Fibroblast of pulmonary artery (primary cell): ENCODE results near the gene CREB3L1.
A peak's percentile ranks its signal among the peaks of the same experiment; 100 is the strongest.

ENCODE experiments used
- DNase-seq: peaks from one replicate; pipeline ENCODE4 v3.0.0-alpha.2; 2010; ENCODE audit warnings: low read depth
- H3K4me3 ChIP-seq: replicated peaks from 2 replicates; pipeline ENCODE4 v1.5.1; 2011; ENCODE audit warnings: low read depth, mild to moderate bottlenecking, control low read depth, low read length, moderate library complexity
- TF ChIP-seq, protein P1 (sequence below): IDR thresholded peaks from 2 replicates; pipeline ENCODE4 v1.5.1; 2011; ENCODE audit warnings: mild to moderate bottlenecking, control low read depth, low read length, inconsistent platforms; ENCODE audit errors: missing control alignments

Gene CREB3L1

DNA sequence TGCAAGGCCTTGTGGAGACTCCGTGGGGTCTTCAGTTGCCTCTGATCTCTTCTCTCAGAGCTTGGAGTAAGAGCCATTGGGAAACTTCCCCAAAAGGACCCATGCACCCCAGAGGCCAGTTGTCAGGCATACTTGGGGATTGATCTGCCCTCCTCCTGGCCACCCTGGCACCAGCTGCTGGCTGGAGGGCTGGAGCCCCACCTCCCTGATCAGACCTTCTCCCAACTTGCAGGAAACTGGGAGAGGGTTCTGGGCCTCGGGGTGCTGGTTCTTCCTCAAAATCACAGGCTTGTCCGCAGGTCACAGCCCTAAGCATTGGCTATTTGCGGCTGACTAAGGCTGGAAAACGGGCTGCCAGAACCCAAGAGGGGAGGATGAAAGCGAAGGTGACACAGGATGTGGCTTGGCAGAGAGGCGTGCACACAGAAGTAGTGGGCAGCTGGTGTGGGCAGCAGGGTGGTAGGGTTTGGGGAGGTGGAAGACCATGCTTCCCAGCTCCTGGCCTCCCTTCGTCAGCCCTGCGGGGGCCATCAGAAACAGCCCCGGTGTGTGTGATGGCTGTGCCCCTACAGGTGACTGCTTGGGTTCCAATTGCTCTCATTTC lies 68.5 kb downstream of the CREB3L1 start:
- no peak for DNase-seq
- H3K4me3 ChIP-seq = no peak overlapping the region
- TF ChIP-seq, protein P1, sequence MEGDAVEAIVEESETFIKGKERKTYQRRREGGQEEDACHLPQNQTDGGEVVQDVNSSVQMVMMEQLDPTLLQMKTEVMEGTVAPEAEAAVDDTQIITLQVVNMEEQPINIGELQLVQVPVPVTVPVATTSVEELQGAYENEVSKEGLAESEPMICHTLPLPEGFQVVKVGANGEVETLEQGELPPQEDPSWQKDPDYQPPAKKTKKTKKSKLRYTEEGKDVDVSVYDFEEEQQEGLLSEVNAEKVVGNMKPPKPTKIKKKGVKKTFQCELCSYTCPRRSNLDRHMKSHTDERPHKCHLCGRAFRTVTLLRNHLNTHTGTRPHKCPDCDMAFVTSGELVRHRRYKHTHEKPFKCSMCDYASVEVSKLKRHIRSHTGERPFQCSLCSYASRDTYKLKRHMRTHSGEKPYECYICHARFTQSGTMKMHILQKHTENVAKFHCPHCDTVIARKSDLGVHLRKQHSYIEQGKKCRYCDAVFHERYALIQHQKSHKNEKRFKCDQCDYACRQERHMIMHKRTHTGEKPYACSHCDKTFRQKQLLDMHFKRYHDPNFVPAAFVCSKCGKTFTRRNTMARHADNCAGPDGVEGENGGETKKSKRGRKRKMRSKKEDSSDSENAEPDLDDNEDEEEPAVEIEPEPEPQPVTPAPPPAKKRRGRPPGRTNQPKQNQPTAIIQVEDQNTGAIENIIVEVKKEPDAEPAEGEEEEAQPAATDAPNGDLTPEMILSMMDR = no peak

DNA sequence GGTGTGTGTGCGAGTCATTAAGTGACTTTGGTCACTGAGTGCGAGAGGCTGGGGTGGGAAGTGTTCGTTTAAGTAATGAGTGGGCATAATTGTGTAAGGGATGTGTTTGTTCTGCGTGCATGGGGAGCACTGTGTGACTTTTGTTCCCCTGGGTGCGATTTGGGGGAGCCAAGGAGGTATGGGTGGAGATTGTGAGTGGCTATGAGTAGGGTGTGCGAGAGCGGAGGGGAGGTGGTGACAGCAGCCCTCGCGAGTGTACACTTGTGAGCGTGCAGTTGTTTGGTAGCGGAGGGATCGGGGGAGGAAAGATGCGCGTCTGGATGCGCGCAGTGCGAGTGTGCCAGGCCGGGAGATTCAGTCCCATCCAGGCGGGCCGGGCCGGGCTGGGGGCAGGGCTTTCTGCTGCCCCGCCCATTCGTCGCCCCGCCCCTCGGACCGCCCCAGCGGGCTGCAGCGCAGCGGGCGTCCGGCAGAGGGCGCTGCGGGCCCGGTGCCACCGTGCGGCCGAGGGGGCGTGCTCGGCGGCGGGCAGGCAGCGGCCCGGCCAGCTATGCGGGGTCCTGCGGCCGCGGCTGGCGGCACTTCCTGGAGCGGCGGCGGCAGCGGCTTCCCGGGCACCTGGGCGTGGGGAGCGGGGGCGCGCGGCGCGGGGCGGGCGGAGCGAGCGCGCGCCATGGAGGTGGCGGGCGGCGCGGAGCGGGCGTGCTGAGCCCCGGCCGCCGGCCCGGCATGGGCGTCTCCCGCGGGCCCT lies 69.6 kb downstream of the CREB3L1 start, which contains the start of gene DGKZ:
DGKZ (plus strand) TSS at position 578 of the 751 bp plus-strand sequence. CDS start 197 bp downstream, outside the sequence.
- TF ChIP-seq, protein P1 = peak; percentile 19
- DNase-seq = peak; percentile 81
- H3K4me3 ChIP-seq = peak within 1 kb of the TSS; percentile 79

DNA sequence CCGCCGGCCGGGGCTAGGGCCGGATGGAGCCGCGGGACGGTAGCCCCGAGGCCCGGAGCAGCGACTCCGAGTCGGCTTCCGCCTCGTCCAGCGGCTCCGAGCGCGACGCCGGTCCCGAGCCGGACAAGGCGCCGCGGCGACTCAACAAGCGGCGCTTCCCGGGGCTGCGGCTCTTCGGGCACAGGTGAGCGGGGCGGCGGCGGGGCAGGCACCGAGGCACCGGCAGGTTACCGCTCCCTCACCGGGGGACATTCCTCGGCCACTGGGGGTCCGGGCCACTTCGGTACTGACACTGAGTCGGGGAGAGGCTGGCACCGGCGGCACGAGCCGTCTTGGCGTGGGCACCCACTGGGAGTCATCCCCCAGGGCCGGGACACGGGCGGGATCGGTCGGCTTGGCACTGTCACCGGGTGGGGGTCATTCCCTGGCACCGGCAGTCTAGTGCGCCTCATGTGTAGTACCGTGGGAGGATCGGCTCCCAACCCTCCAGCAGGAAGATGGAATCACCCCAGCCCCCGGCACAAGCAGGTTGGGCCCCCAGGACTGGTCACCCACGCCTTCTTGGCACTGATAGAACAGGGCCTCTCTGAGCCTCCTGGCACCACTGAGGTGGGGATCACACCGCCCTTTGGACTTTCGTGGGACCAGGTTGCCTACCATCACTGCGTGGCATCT lies 70.3 kb downstream of the CREB3L1 start:
- DNase-seq = no peak
- TF ChIP-seq, protein P1 = no peak
- H3K4me3 ChIP-seq = peak overlapping the region; percentile 79

DNA sequence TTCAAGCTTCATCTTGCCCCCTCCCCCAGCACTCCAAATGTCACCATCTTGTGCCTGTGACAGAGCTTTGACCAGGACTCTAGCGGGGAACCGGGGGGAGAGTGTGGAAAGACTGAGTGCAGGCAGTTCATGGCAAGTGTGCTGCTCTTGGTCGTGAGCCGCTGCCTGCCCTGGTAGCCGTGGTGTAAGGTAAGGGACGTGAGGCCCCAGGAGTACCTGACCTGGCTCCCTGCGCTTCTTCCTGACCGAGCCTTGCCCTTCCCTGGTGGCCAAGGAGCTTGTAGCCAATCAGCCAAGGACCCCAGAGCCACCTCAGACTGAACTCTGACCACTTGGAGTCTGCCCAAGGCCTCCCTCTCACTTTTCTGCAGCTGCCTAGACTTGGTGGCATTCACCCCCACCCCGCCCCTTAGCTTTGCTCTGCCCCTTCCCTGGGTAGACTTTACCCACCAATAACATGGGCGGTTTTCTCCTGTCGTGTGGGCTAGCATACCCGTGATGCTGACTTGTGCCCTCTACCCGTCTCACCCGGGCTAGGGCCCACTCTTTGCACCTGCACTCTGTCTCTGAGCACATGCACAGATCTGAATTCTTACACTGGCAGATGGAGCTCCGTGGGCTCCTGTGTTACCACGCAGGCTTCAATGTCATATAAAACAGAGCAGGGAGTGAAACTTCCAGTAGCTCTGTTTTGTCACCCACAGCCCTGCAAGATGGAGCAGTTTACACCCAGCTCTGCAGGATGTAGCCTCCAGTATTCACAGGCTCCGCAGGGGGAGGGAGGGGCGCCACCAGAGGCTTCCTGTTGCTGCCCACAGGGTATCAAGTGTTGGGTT lies 71.3 kb downstream of the CREB3L1 start:
- peak overlapping the region; percentile 79 for H3K4me3 ChIP-seq
- DNase-seq = no peak
- TF ChIP-seq, protein P1 = no peak

DNA sequence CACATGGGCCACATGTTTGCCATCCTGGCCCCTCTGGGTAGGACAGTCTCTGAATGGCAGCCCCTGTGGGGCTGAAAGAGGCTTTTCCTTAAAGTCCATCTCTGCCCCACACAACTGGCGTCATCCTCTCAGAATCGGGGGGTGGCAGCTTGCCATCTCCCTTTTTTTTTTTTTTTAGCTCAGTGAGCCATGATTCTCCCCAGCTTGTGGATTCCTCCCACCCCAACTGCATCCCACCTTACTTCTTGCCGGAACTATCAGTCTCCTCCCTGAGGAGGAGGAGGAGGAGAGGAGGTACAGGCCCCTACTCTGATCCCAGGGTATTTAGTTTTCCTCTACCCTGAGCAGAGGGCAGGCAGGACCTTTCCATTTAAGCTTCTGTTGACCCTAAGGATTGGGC lies 73.2 kb downstream of the CREB3L1 start:
- H3K4me3 ChIP-seq = no peak overlapping the region
- TF ChIP-seq, protein P1 = no peak
- DNase-seq = no peak

DNA sequence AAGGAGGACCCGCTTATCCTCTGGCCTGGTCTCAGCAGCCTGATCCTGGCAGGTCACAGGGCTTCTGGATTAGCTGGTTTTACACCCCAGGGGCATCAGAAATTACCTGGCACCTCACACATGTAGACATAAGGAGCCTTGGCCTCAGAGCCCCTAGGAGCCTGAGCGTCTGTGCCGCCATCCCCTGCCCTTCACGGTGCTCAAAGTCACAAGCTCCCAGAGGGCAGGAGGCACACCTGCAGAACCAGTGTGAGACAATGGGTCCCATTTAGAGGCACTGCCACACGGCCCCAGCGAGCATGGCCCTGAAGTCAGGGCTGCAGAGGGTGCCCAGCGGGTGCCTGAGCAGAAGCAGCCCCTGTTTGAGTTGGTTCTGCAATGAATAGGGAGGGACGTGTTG lies 73.7 kb downstream of the CREB3L1 start:
- no peak for DNase-seq
- TF ChIP-seq, protein P1 = no peak
- H3K4me3 ChIP-seq = no peak overlapping the region
